Suprapubic skin (tissue), 4 donors: ENCODE measurements around the gene PPIL4.
"Not testable (repeated sequence)": the region's sequence is repeated elsewhere in the genome, so short reads cannot be mapped to it uniquely, and the experiment has no call there.

Experiments
- CTCF ChIP-seq, 2 donors: fragments of 200-600 bp in 1 of 2; fragments of 450-650 bp in 1 of 2; sonication (generic) in 1 of 2; IDR thresholded peaks; one replicate each; pipeline ENCODE4 v1.5.1; 2016 to 2019; ENCODE audit warnings: antibody characterized with exemption in 2 of 2, mild to moderate bottlenecking in 1 of 2, moderate library complexity in 1 of 2
- EP300 ChIP-seq: sonication (generic); formaldehyde crosslinking; IDR thresholded peaks from one replicate; pipeline ENCODE4 v1.6.1; 2017; ENCODE audit warnings: antibody characterized with exemption
- POLR2A ChIP-seq, 2 donors: fragments of 450-650 bp; IDR thresholded peaks; one replicate each; pipeline ENCODE4 v1.6.1; 2017; ENCODE audit warnings: antibody characterized with exemption in 2 of 2, mild to moderate bottlenecking in 2 of 2, moderate library complexity in 2 of 2
- POLR2AphosphoS5 ChIP-seq, 3 donors: sonication (generic); formaldehyde crosslinking; IDR thresholded peaks; one replicate each; pipeline ENCODE4 v1.6.1; 2017; ENCODE audit warnings: antibody characterized with exemption in 3 of 3

DNA sequence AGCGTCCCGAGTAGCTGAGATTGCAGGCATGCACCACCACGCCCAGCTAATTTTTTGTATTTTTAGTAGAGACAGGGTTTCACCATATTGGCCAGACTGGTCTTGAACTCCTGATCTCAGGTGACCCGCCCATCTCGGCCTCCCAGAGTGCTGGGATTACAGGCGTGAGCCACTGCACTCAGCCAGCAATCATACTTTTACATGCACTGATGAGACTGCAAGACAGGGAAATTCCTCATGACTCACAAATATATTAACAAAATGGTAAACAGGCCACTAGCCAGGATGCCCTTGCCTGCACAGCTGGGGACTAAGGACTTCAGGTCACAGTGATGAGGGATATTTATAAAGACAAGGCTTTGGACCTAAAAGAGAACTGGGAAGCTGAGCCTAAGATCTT, 49.2 kb downstream of the PPIL4 start:
- not testable (repeated sequence) for TF ChIP-seq CTCF (IDR thresholded peaks at IDR 0.05); POLR2A (IDR thresholded peaks at IDR 0.05); EP300; POLR2AphosphoS5 (IDR thresholded peaks at IDR 0.05)
